ENCODE data around the gene FHL3. TPM values are rescaled to one million over a fixed set of nuclear protein-coding genes. Genes with fewer than 3 reads are reported as not detected.
"Not testable (repeated sequence)": the region's sequence is repeated elsewhere in the genome, so short reads cannot be mapped to it uniquely, and the experiment has no call there.

FHL3 gene
- total and polyA plus RNA-seq, 4 donors, result 8.0 to 23.3 (median 16.8) TPM

- H3K27me3 ChIP-seq (ENCODE audit: control insufficient read depth, insufficient read depth, low read length), result no peaks in the 10 kb centered on the region
- H3K36me3 ChIP-seq (ENCODE audit: control insufficient read depth, insufficient read depth, low read length), result peaks cover 13% of the 10 kb centered on the region
- H3K4me1 ChIP-seq (ENCODE audit: control insufficient read depth, insufficient read depth, low read length), result peaks cover 43% of the 10 kb centered on the region
- H3K9me3 ChIP-seq (ENCODE audit: control insufficient read depth, insufficient read depth, low read length), result no peaks in the 10 kb centered on the region
- no peak for DNase-seq (ENCODE audit: low read depth in 4 of 6, low spot score in 6 of 6)
- no peak overlapping the region for H3K27ac ChIP-seq (ENCODE audit: low read depth, low read length)
- 81% methylated on average over 7 of the region's 11 CpGs for WGBS (ENCODE audit: insufficient coverage)
- H3K4me3 ChIP-seq (ENCODE audit: low read depth, low read length), result no peak overlapping the region
Measured at GRCh38 chr1:37994886-37995566, 10.3 kb downstream of the FHL3 start.

DNA sequence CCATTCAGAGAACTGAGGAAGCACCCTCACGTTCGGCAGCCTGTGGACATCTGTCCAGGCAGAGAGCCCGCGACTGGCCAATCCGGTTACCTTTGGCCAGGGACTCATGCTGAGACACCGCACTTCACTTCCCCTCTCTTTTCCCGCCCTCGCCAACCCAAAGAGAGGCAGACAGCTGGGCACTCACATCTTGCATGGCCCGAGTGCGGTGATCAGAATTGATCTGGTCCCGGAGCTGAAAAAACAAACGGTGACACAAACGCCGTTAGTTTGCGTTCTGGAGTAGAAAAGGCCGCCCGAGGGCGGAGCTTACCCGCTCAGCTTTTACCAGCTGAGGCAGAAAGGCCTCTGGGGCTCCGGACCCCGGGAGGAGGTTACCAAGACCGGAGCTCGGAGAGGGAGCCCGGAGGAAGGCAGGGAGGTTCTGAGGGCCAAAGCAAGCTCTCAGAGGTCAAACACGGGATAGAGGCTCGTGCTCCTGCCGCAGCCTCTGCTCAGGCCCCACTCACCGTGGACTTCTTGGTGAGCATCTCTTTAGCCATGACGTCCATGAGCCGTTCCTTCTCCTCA lies 15.9 kb downstream of the FHL3 start:
- Histone ChIP-seq H3K27me3 (ENCODE audit: control insufficient read depth, insufficient read depth, low read length) (no peaks in the 10 kb centered on the region), H3K27ac (ENCODE audit: low read depth, low read length) (peak overlapping the region; percentile 71), H3K36me3 (ENCODE audit: control insufficient read depth, insufficient read depth, low read length) (peaks cover 26% of the 10 kb centered on the region), H3K4me3 (ENCODE audit: low read depth, low read length) (peak overlapping the region; percentile 96), H3K4me1 (ENCODE audit: control insufficient read depth, insufficient read depth, low read length) (peaks cover 13% of the 10 kb centered on the region), H3K9me3 (ENCODE audit: control insufficient read depth, insufficient read depth, low read length) (no peaks in the 10 kb centered on the region)
- no peak for DNase-seq (ENCODE audit: low read depth in 4 of 6, low spot score in 6 of 6)
- WGBS (ENCODE audit: insufficient coverage), result 0% methylated on average over 30 of the region's 30 CpGs

GRCh38 chr1:37987679-37988078 lies 17.6 kb downstream of the FHL3 start:
- no peak for DNase-seq (ENCODE audit: low read depth in 4 of 6, low spot score in 6 of 6)
- Histone ChIP-seq H3K4me1 (ENCODE audit: control insufficient read depth, insufficient read depth, low read length) (peaks cover 13% of the 10 kb centered on the region), H3K27ac (ENCODE audit: low read depth, low read length) (no peak overlapping the region), H3K36me3 (ENCODE audit: control insufficient read depth, insufficient read depth, low read length) (peaks cover 35% of the 10 kb centered on the region), H3K9me3 (ENCODE audit: control insufficient read depth, insufficient read depth, low read length) (no peaks in the 10 kb centered on the region), H3K27me3 (ENCODE audit: control insufficient read depth, insufficient read depth, low read length) (no peaks in the 10 kb centered on the region), H3K4me3 (ENCODE audit: low read depth, low read length) (no peak overlapping the region)
- WGBS (ENCODE audit: insufficient coverage), result no CpG with 5 or more reads among the region's 1 CpG

DNA sequence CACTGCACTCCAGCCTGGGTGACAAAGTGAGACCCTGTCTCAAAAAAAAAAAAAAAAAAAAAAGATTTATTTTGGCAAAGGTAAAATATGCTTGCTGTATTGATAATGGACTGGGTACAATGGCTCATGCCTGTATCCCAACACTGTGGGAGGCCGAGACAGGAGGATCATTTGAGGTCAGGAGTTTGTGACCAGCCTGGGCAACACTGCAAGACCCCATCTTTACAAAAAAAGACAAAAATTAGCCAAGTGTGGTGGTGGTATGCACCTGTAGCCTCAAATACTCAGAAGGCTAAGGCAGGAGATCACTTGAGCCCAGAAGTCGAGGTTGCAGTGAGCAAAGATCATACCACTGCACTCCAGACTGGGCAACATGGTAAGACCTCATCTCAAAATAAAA lies 21.8 kb downstream of the FHL3 start:
- peaks cover 65% of the 10 kb centered on the region for H3K36me3 ChIP-seq (ENCODE audit: control insufficient read depth, insufficient read depth, low read length)
- H3K27me3 ChIP-seq (ENCODE audit: control insufficient read depth, insufficient read depth, low read length), result no peaks in the 10 kb centered on the region
- no peak overlapping the region for H3K27ac ChIP-seq (ENCODE audit: low read depth, low read length)
- H3K9me3 ChIP-seq (ENCODE audit: control insufficient read depth, insufficient read depth, low read length), result no peaks in the 10 kb centered on the region
- no peak overlapping the region for H3K4me3 ChIP-seq (ENCODE audit: low read depth, low read length)
- H3K4me1 ChIP-seq (ENCODE audit: control insufficient read depth, insufficient read depth, low read length), result no peaks in the 10 kb centered on the region
- WGBS (ENCODE audit: insufficient coverage), result no CpG with 5 or more reads among the region's 2 CpGs
- DNase-seq (ENCODE audit: low read depth in 4 of 6, low spot score in 6 of 6), result no peak

DNA sequence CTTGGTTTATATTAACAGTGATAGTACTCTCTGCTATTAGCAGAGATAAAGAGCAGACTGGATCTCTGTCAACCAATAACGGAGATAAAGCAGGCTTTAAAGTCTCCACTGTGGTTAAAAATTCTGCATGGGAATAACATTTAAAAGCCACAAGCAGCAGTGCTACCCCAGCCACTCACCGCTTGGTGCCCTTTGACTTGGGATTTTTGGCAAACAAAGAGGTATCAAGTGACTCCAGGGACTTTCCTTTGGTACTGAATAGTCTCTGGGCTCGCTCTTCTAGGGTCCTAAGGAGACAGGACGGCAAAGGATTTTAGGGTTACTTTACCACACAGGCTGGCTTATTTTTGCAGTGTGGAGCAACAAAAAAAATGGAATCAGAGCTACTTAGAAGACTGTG lies 26.8 kb downstream of the FHL3 start:
- H3K9me3 ChIP-seq (ENCODE audit: control insufficient read depth, insufficient read depth, low read length), result no peaks in the 10 kb centered on the region
- H3K27me3 ChIP-seq (ENCODE audit: control insufficient read depth, insufficient read depth, low read length), result no peaks in the 10 kb centered on the region
- DNase-seq (ENCODE audit: low read depth in 4 of 6, low spot score in 6 of 6), result no peak
- WGBS (ENCODE audit: insufficient coverage), result 97% methylated on average over 4 of the region's 4 CpGs
- no peak overlapping the region for H3K4me3 ChIP-seq (ENCODE audit: low read depth, low read length)
- no peak overlapping the region for H3K27ac ChIP-seq (ENCODE audit: low read depth, low read length)
- H3K36me3 ChIP-seq (ENCODE audit: control insufficient read depth, insufficient read depth, low read length), result peaks cover 68% of the 10 kb centered on the region
- no peaks in the 10 kb centered on the region for H3K4me1 ChIP-seq (ENCODE audit: control insufficient read depth, insufficient read depth, low read length)

DNA sequence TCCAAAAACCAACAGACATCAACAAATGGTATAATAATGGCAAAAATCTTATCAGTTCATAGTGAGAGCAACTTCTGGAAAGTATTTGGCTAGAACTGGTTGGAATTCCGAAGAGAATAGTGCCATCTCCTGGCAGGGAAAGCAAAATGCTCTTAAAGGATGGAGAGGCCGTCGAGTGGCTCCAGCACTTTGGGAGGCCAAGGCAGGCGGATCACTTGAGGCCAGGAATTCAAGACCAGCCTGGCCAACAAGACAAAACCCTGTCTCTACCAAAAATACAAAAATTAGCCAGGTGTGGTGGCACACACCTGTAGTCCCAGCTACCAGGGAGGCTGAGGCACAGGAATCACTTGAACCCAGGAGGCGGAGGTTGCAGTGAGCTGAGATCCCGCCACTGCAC lies 30.2 kb downstream of the FHL3 start:
- not testable (repeated sequence) for H3K9me3 ChIP-seq (ENCODE audit: control insufficient read depth, insufficient read depth, low read length); H3K27ac ChIP-seq (ENCODE audit: low read depth, low read length); H3K27me3 ChIP-seq (ENCODE audit: control insufficient read depth, insufficient read depth, low read length); H3K4me3 ChIP-seq (ENCODE audit: low read depth, low read length); H3K4me1 ChIP-seq (ENCODE audit: control insufficient read depth, insufficient read depth, low read length)
- H3K36me3 ChIP-seq (ENCODE audit: control insufficient read depth, insufficient read depth, low read length), result peaks cover 44% of the 10 kb centered on the region
- WGBS (ENCODE audit: insufficient coverage), result 44% methylated on average over 4 of the region's 6 CpGs
- DNase-seq (ENCODE audit: low read depth in 4 of 6, low spot score in 6 of 6), result peak in 2 of 6 donors; percentile 44 to 64

DNA sequence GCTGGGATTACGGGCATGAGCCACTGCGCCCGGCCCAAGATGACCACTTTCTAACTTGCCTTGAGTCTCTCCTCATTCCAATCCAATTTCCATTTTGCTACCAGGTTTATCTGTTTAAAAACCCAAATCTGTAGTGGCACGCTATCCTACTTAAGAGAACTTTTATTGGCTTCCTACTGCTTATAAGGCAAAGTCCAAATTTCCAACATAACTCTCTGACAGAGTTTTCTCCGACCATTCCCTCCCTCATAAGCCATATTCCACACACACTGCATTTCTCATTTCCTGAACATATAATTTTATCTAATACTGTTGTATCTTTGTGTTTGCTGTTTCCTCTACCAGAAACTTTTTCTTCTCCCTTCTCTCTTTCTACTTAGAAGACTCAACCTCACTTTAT lies 30.7 kb downstream of the FHL3 start:
- no peak for DNase-seq (ENCODE audit: low read depth in 4 of 6, low spot score in 6 of 6)
- no peaks in the 10 kb centered on the region for H3K9me3 ChIP-seq (ENCODE audit: control insufficient read depth, insufficient read depth, low read length)
- peaks cover 39% of the 10 kb centered on the region for H3K36me3 ChIP-seq (ENCODE audit: control insufficient read depth, insufficient read depth, low read length)
- 89% methylated on average over 4 of the region's 5 CpGs for WGBS (ENCODE audit: insufficient coverage)
- no peaks in the 10 kb centered on the region for H3K4me1 ChIP-seq (ENCODE audit: control insufficient read depth, insufficient read depth, low read length)
- no peak overlapping the region for H3K27ac ChIP-seq (ENCODE audit: low read depth, low read length)
- H3K27me3 ChIP-seq (ENCODE audit: control insufficient read depth, insufficient read depth, low read length), result no peaks in the 10 kb centered on the region
- no peak overlapping the region for H3K4me3 ChIP-seq (ENCODE audit: low read depth, low read length)

GRCh38 chr1:37973684-37974083 lies 31.6 kb downstream of the FHL3 start:
- H3K36me3 ChIP-seq (ENCODE audit: control insufficient read depth, insufficient read depth, low read length), result peaks cover 42% of the 10 kb centered on the region
- not testable (repeated sequence) for H3K4me3 ChIP-seq (ENCODE audit: low read depth, low read length); H3K27ac ChIP-seq (ENCODE audit: low read depth, low read length); H3K27me3 ChIP-seq (ENCODE audit: control insufficient read depth, insufficient read depth, low read length); DNase-seq (ENCODE audit: low read depth in 4 of 6, low spot score in 6 of 6); H3K9me3 ChIP-seq (ENCODE audit: control insufficient read depth, insufficient read depth, low read length); H3K4me1 ChIP-seq (ENCODE audit: control insufficient read depth, insufficient read depth, low read length)
- WGBS (ENCODE audit: insufficient coverage), result no CpG with 5 or more reads among the region's 5 CpGs

DNA sequence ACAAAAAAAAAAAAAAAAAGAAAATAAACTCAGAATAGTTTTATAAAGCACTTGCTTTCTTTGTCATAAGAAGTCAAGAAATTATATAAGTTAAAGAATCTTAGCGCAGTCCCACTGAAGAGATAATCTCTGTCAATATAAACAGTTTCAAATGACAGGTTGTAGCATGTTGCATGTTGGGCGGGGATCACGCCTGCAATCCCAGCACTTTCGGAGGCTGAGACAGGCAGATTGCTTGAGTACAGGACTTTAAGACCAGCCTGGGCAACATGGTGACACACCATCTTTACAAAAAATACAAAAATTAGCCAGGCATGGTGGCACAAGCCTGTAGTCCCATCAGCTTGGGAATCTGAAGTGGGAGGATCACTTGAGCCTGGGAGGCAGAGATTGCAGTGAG lies 40.0 kb downstream of the FHL3 start:
- peaks cover 69% of the 10 kb centered on the region for H3K36me3 ChIP-seq (ENCODE audit: control insufficient read depth, insufficient read depth, low read length)
- H3K4me3 ChIP-seq (ENCODE audit: low read depth, low read length), result no peak overlapping the region
- WGBS (ENCODE audit: insufficient coverage), result 100% methylated on average over 1 of the region's 4 CpGs

DNA sequence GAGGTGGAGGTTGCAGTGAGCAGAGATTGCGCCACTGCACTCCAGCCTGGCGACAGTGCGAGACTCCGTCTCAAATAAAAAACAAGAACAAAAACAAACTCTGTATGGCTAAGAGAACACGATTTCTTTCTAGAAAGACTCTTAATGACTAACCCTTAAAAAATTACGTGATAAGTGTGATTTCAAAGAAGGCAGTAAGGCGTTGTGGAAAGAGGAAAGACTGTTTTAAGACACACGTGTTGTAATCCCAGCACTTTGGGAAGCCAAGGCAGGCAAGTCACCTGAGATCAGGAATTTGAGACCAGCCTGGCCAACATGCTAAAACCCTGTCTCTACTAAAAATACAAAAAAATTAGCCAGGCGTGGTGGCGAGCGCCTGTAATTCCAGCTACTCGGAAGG lies 41.2 kb downstream of the FHL3 start:
- not testable (repeated sequence) for H3K9me3 ChIP-seq (ENCODE audit: control insufficient read depth, insufficient read depth, low read length); H3K27me3 ChIP-seq (ENCODE audit: control insufficient read depth, insufficient read depth, low read length); H3K4me1 ChIP-seq (ENCODE audit: control insufficient read depth, insufficient read depth, low read length); H3K27ac ChIP-seq (ENCODE audit: low read depth, low read length); DNase-seq (ENCODE audit: low read depth in 4 of 6, low spot score in 6 of 6); H3K4me3 ChIP-seq (ENCODE audit: low read depth, low read length)
- 100% methylated on average over 1 of the region's 12 CpGs for WGBS (ENCODE audit: insufficient coverage)
- H3K36me3 ChIP-seq (ENCODE audit: control insufficient read depth, insufficient read depth, low read length), result peaks cover 74% of the 10 kb centered on the region

More for the DNA sequence above, 40.0 kb downstream of the FHL3 start:
- DNase-seq (ENCODE audit: low read depth in 4 of 6, low spot score in 6 of 6), result no peak
- no peaks in the 10 kb centered on the region for H3K27me3 ChIP-seq (ENCODE audit: control insufficient read depth, insufficient read depth, low read length)
- no peak overlapping the region for H3K27ac ChIP-seq (ENCODE audit: low read depth, low read length)
- H3K4me1 ChIP-seq (ENCODE audit: control insufficient read depth, insufficient read depth, low read length), result no peaks in the 10 kb centered on the region
- H3K9me3 ChIP-seq (ENCODE audit: control insufficient read depth, insufficient read depth, low read length), result no peaks in the 10 kb centered on the region

Measured in spinal cord (tissue), 10 donors.